Immature natural killer cell (primary cell): ENCODE data around the gene MAP2. TPM values are rescaled to one million over a fixed set of nuclear protein-coding genes. Genes with fewer than 3 reads are reported as not detected.
"Not testable (repeated sequence)": the region's sequence is repeated elsewhere in the genome, so short reads cannot be mapped to it uniquely, and the experiment has no call there.

Source experiments
- DNase-seq, 3 donors: peaks; one replicate each; pipeline ENCODE4 v3.0.0; 2022; ENCODE audit warnings: mixed read lengths in 1 of 3
- H3K27ac Mint-ChIP-seq, 6 donors: one replicate each; pipeline ENCODE4 v1.8.0; 2020; ENCODE audit warnings: mixed read lengths in 6 of 6, mild to moderate bottlenecking in 5 of 6, inconsistent platforms in 4 of 6, moderate library complexity in 3 of 6
- H3K27me3 Mint-ChIP-seq, 3 donors: one replicate each; pipeline ENCODE4 v1.8.0; 2020 to 2021; ENCODE audit warnings: low read depth in 3 of 3, mild to moderate bottlenecking in 3 of 3, mixed read lengths in 3 of 3, moderate library complexity in 3 of 3, inconsistent platforms in 1 of 3
- H3K36me3 Mint-ChIP-seq, 3 donors: one replicate each; pipeline ENCODE4 v1.8.0; 2020; ENCODE audit warnings: mixed read lengths in 3 of 3, inconsistent platforms in 2 of 3, mild to moderate bottlenecking in 2 of 3
- H3K4me1 Mint-ChIP-seq, 2 donors: one replicate each; pipeline ENCODE4 v1.8.0; 2020; ENCODE audit warnings: inconsistent platforms in 2 of 2, mild to moderate bottlenecking in 2 of 2, mixed read lengths in 2 of 2, moderate library complexity in 1 of 2
- H3K4me3 Mint-ChIP-seq, 5 donors: one replicate each; pipeline ENCODE4 v1.8.0; 2020; ENCODE audit warnings: mild to moderate bottlenecking in 5 of 5, mixed read lengths in 5 of 5, inconsistent platforms in 3 of 5, moderate library complexity in 3 of 5
- H3K9me3 Mint-ChIP-seq, 6 donors: one replicate each; pipeline ENCODE4 v1.8.0; 2020; ENCODE audit warnings: mild to moderate bottlenecking in 6 of 6, mixed read lengths in 6 of 6, inconsistent platforms in 4 of 6, moderate library complexity in 3 of 6
- polyA plus RNA-seq, 3 donors: library from polyadenylated mRNA; unstranded; fragments of 300-500 nt; fragmentation: Illumina TruSeq; gene quantifications; one replicate each; pipeline ENCODE4 v1.2.3, GENCODE V29; 2021

MAP2 gene
- polyA plus RNA-seq, 3 donors from 2014 or later, result not detected

DNA sequence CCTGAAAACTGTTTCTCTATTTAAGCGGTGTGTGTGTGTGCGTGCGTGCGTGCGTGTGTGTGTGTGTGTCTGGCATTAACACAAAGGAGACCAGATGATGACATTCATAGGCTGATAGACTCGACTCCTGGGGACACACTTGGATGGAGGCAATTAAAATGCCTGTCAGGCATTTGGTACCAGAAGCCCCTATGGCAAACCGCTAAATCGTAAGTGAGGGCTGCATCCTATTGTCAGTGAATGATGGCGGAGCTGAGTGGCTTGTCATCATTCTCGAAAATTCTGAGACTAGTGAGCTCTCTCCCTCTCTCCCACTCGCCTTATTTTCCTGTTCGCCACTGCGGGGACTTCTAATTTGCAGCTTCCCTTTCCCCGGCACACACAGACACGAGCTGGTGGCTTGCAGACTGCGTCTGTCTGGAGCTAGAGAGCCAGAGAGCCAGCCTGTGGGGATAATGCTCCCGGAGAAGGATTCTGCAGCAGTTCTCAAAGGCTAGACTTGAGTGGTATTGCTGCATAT, 155.4 kb downstream of the MAP2 start:
- no peak for DNase-seq
- Mint-ChIP-seq H3K9me3 (peaks cover 0 to under 1% (median 0%) of the 10 kb centered on the region in 6 donors), H3K27me3 (peaks cover 0 to 3% (median 2%) of the 10 kb centered on the region in 3 donors), H3K36me3 (no peaks in the 10 kb centered on the region), H3K4me3 (peak overlapping the region in 1 of 5 donors; percentile 30), H3K27ac (no peak overlapping the region), H3K4me1 (no peaks in the 10 kb centered on the region)

DNA sequence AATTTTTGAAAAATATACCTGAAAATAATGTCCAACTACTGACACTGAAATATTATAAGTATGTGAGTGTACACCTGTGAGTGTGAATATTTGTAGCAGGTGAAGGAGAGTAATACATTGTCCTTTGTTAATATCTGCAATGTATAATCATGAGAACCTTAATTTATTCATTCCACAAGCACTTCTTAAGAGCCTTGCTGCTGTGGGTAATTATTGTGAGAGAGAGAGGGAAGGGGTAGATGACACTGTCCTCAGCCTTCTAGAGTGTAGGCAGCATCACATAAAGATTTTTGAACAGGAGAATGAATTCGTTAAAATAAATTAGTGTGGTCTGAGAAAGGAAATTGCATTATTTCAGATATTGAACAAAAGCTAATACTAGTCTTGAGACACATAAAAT, 157.2 kb downstream of the MAP2 start:
- Mint-ChIP-seq H3K4me3 (no peak overlapping the region), H3K27ac (no peak overlapping the region), H3K27me3 (peaks cover 0 to 2% (median 0%) of the 10 kb centered on the region in 3 donors), H3K36me3 (no peaks in the 10 kb centered on the region), H3K9me3 (peaks cover 0 to 6% (median 0%) of the 10 kb centered on the region in 6 donors), H3K4me1 (no peaks in the 10 kb centered on the region)
- DNase-seq, result no peak

GRCh38 chr2:209582281-209582680, 158.4 kb downstream of the MAP2 start:
- no peaks in the 10 kb centered on the region for H3K36me3 Mint-ChIP-seq
- no peak overlapping the region for H3K4me3 Mint-ChIP-seq
- no peaks in the 10 kb centered on the region for H3K4me1 Mint-ChIP-seq
- H3K9me3 Mint-ChIP-seq, result peaks cover 0 to 6% (median 0%) of the 10 kb centered on the region in 6 donors
- DNase-seq, result no peak
- peaks cover 0 to 2% (median 1%) of the 10 kb centered on the region in 3 donors for H3K27me3 Mint-ChIP-seq
- no peak overlapping the region for H3K27ac Mint-ChIP-seq

DNA sequence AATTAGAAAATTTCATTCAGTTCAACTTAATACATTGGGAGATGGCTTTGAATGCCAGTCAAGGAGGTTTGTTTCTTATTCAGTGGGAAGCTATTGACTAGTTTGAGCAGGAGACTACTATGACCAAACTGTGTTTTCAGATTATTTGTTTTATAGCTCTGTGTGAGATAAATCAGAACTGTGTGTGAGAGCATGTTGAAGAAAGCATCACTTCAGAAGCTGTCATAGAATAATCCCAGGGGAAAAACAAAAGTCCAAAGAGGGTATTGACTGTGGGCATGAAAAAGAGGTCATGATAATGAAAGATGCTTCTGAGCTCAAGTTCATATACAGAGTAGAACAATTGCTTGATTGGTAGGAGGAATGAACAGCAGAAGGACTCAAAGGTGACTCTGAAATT, 160.6 kb downstream of the MAP2 start:
- H3K27me3 Mint-ChIP-seq, result peaks cover 0 to 1% (median 0%) of the 10 kb centered on the region in 3 donors
- H3K4me3 Mint-ChIP-seq, result no peak overlapping the region
- no peaks in the 10 kb centered on the region for H3K4me1 Mint-ChIP-seq

DNA sequence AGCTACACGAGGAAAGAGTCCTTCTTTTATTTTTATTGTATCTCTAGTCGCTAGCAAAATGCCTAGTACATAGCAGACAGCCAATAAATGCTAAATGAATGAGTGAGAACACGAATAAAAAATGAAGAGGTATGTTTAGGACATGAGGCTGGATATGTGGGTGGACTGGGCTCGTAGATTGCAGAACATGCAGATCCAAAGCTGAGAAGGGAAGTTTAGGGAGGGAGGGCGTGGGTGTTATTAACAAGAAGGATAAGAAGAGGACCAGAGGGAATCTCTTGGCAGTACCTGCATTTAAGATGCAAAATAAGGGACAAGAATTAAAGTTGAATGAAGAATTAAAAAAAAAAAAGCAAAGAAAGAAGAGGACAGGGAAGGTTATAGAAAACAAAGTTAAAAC, 161.1 kb downstream of the MAP2 start:
- DNase-seq, result no peak
- Mint-ChIP-seq H3K27me3 (peaks cover 0 to 1% (median 0%) of the 10 kb centered on the region in 3 donors), H3K4me3 (no peak overlapping the region), H3K36me3 (no peaks in the 10 kb centered on the region), H3K9me3 (peaks cover 0 to 6% (median 0%) of the 10 kb centered on the region in 6 donors), H3K27ac (no peak overlapping the region), H3K4me1 (no peaks in the 10 kb centered on the region)

More for the DNA sequence above, 160.6 kb downstream of the MAP2 start:
- H3K36me3 Mint-ChIP-seq, result no peaks in the 10 kb centered on the region
- DNase-seq, result no peak
- H3K27ac Mint-ChIP-seq, result no peak overlapping the region
- H3K9me3 Mint-ChIP-seq, result peaks cover 0 to 6% (median 0%) of the 10 kb centered on the region in 6 donors

- H3K36me3 Mint-ChIP-seq, result no peaks in the 10 kb centered on the region
- H3K27me3 Mint-ChIP-seq, result peaks cover 0 to 1% (median 0%) of the 10 kb centered on the region in 3 donors
- peaks cover 0 to 11% (median 1%) of the 10 kb centered on the region in 6 donors for H3K9me3 Mint-ChIP-seq
- no peak overlapping the region for H3K4me3 Mint-ChIP-seq
- H3K4me1 Mint-ChIP-seq, result no peaks in the 10 kb centered on the region
- H3K27ac Mint-ChIP-seq, result no peak overlapping the region
- DNase-seq, result no peak
Observed at GRCh38 chr2:209591021-209591420, 167.2 kb downstream of the MAP2 start.

- H3K9me3 Mint-ChIP-seq, result peaks cover 0 to 11% (median 1%) of the 10 kb centered on the region in 6 donors
- H3K4me3 Mint-ChIP-seq, result no peak overlapping the region
- H3K4me1 Mint-ChIP-seq, result no peaks in the 10 kb centered on the region
- no peak for DNase-seq
- no peaks in the 10 kb centered on the region for H3K36me3 Mint-ChIP-seq
- no peak overlapping the region for H3K27ac Mint-ChIP-seq
- H3K27me3 Mint-ChIP-seq, result peaks cover 0 to under 1% (median 0%) of the 10 kb centered on the region in 3 donors
Observed at GRCh38 chr2:209592106-209592505, 168.3 kb downstream of the MAP2 start.

DNA sequence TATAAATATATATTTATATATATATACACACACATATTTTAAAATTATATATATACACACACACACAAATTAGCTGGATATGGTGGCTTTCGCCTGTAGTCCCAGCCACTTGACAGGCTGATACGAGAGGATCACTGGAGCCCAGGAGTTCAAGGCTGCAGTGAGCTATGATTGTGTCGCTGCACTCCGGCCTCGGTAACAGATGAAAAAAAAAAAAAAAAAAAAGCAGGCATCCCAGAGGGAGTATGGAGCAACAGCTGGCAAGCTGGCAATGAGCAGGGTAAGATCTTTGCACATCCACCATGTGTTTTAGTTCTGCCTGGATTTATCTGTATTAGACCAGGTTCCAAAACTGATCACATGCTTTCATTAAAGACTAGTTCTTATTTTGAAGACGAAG, 170.1 kb downstream of the MAP2 start:
- Mint-ChIP-seq H3K27ac (no peak overlapping the region), H3K27me3 (no peaks in the 10 kb centered on the region), H3K4me3 (no peak overlapping the region), H3K36me3 (no peaks in the 10 kb centered on the region), H3K4me1 (no peaks in the 10 kb centered on the region), H3K9me3 (peaks cover 0 to 15% (median 1%) of the 10 kb centered on the region in 6 donors)
- no peak for DNase-seq

DNA sequence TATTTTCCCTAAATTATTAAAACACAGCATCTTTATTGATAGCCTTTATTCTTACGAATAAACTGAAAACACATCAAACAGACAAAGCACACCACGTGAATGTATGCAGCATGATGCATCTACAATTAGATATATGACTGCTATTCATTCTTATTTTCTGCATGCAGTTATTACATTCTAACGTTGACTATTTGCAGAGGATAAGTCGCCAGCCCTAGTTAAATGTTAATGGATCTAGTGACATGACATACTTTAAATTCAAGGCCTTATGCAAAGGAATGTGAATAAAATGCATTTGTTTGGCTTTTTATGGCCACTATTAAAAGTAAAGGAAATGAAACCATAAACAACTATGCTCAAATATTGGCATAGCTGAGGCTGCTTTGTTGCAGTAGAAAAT, 172.4 kb downstream of the MAP2 start:
- Mint-ChIP-seq H3K9me3 (peaks cover 0 to 15% (median 4%) of the 10 kb centered on the region in 6 donors), H3K4me3 (no peak overlapping the region), H3K36me3 (no peaks in the 10 kb centered on the region), H3K27ac (no peak overlapping the region), H3K27me3 (no peaks in the 10 kb centered on the region), H3K4me1 (no peaks in the 10 kb centered on the region)
- DNase-seq, result no peak

GRCh38 chr2:209598227-209598626, 174.4 kb downstream of the MAP2 start:
- not testable (repeated sequence) for H3K27me3 Mint-ChIP-seq, H3K4me3 Mint-ChIP-seq, H3K4me1 Mint-ChIP-seq, H3K27ac Mint-ChIP-seq, DNase-seq, H3K36me3 Mint-ChIP-seq
- H3K9me3 Mint-ChIP-seq, result peaks cover 0 to 15% (median 3%) of the 10 kb centered on the region in 6 donors

DNA sequence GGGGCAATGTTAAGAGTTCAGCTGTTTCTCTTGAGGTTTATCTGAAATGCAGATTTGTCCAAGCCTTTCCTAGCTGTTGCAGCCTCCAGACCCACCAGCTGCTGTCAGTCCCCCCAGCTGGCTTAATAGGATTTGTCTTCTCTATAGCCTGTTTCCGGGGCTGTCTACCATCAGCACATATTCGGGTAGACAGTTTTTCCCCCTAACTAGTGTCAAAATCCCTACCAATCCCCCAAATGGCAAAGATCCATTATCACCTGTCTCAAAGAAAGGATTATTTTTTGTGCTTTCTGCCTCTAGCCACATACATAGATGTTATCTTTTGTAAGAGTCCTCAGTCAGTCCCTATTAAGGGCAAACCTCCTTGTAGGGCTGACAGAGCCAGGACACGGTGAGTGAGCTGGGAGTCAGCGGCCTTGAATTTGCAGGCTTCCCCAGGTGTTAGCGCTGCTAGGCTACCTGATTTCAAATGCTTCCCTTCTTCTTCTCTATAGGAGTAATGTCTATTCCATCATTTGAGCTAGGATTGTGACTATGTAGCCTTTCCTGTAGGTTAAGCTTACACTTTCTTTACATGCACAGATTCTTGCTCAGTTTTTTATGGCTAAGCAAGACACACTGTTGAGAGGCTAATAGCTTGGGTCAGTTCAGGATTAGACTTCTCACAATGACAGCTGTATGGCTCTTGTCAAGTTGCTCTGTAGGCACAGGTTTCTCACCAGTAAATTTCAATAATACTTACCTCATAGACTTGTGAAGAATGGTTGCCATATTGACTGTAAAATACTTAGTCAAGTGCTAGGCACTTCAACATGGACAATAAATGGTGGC, 176.7 kb downstream of the MAP2 start:
- peaks cover 0 to 10% (median 2%) of the 10 kb centered on the region in 6 donors for H3K9me3 Mint-ChIP-seq
- H3K4me3 Mint-ChIP-seq, result no peak overlapping the region
- H3K4me1 Mint-ChIP-seq, result no peaks in the 10 kb centered on the region
- no peak for DNase-seq
- no peaks in the 10 kb centered on the region for H3K36me3 Mint-ChIP-seq
- H3K27me3 Mint-ChIP-seq, result no peaks in the 10 kb centered on the region
- H3K27ac Mint-ChIP-seq, result no peak overlapping the region

GRCh38 chr2:209601497-209601896, 177.7 kb downstream of the MAP2 start:
- H3K4me1 Mint-ChIP-seq, result no peaks in the 10 kb centered on the region
- peaks cover 0 to 10% (median 4%) of the 10 kb centered on the region in 6 donors for H3K9me3 Mint-ChIP-seq
- no peak overlapping the region for H3K4me3 Mint-ChIP-seq
- no peaks in the 10 kb centered on the region for H3K36me3 Mint-ChIP-seq
- H3K27ac Mint-ChIP-seq, result no peak overlapping the region
- no peaks in the 10 kb centered on the region for H3K27me3 Mint-ChIP-seq
- DNase-seq, result no peak

DNA sequence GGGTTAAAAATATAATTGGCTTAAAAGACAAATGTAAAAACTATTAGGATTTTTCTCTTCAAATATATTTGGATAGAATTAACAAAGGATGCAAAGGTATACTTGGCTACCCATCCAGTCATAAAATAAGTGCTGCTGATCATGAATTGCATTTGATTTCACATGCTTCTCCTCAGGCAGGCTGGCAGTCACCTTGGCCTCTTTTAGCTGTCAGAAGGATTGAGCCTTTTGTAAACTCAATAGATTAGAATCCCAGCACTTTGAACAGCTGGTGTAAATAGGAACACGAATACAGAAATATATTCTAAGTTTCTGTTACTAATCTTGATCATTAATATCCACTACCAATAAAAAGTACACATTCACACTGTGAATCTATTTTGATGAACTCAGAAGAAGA, 178.4 kb downstream of the MAP2 start:
- no peak for DNase-seq
- Mint-ChIP-seq H3K4me3 (no peak overlapping the region), H3K27me3 (no peaks in the 10 kb centered on the region), H3K9me3 (peaks cover 0 to 10% (median 3%) of the 10 kb centered on the region in 6 donors), H3K27ac (no peak overlapping the region), H3K36me3 (no peaks in the 10 kb centered on the region), H3K4me1 (no peaks in the 10 kb centered on the region)

DNA sequence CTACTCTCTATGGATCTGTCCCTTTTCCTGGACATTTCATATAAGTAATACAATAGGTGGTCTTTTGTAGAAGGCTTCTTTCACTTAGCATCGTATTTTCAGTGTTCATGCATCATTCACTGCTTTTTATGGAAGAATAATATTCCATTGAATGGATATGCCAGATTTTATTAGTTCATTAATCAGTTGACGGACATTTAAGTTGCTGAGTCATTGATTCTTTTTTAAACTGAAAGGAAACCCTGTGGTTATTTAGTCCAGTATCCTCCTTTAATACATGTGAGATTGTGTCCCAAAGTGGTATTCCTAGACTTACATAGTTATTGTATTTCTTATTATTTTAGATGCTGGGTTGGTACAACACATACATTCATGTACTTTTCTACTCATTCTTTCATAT, 185.7 kb downstream of the MAP2 start:
- Mint-ChIP-seq H3K4me3 (no peak overlapping the region), H3K4me1 (no peaks in the 10 kb centered on the region), H3K36me3 (no peaks in the 10 kb centered on the region), H3K9me3 (peaks cover 0 to 16% (median 2%) of the 10 kb centered on the region in 6 donors), H3K27ac (no peak overlapping the region), H3K27me3 (no peaks in the 10 kb centered on the region)
- no peak for DNase-seq
